22Rv1 (cell line): Measurements from ENCODE around the gene ZNF500.

Source experiments
- CTCF ChIP-seq: fragments of 450-650 bp; IDR thresholded peaks from 2 replicates; pipeline ENCODE4 v1.5.1; 2017; ENCODE audit warnings: mild to moderate bottlenecking
- ZFX ChIP-seq: fragments of 450-650 bp; IDR thresholded peaks from 2 replicates; pipeline ENCODE4 v1.6.1; 2017; ENCODE audit warnings: antibody characterized with exemption, borderline replicate concordance

DNA sequence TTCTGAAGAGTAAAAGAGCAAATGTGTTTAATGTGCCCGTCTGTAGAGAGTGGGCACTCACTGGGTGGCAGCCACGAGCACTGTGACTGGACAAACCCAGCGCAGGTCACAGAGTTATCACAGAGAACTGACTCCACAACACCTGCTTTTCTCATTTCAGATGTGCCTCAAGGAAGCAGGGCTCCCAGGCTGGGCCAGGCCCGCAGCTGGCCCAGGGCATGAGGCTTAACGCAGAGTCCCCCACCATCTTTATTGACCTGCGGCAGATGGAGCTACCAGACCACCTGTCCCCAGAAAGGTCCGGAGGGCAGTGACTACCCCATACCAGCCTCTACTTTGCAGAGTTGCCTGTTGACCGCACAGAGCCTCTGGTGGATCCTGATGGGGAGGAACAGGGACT, 20.7 kb downstream of the ZNF500 start:
- TF ChIP-seq CTCF (no peak), ZFX (no peak)
